A549 (cell line): ENCODE data around the gene OR51E1.

Source experiments
- BHLHE40 ChIP-seq: IDR thresholded peaks from 2 replicates; pipeline ENCODE4 v1.6.1; 2012; ENCODE audit warnings: low read depth, low read length, inconsistent platforms
- CTCF ChIP-seq: fragments of >200 bp; sonication (Bioruptor Twin); formaldehyde crosslinking; IDR thresholded peaks from 3 replicates; pipeline ENCODE4 v1.5.1; 2016
- ELK1 ChIP-seq: fragments of 150-350 bp; IDR thresholded peaks from 2 replicates; pipeline ENCODE4 v1.6.1; 2014; ENCODE audit warnings: low read depth, mild to moderate bottlenecking, low read length
- POLR2A ChIP-seq: IDR thresholded peaks from 2 replicates; pipeline ENCODE4 v1.6.1; 2012; ENCODE audit warnings: mild to moderate bottlenecking, low read length

GRCh38 chr11:4611986-4612385, 31.8 kb upstream of the OR51E1 start:
- TF ChIP-seq CTCF (no peak), ELK1 (no peak), POLR2A (no peak), BHLHE40 (no peak)
